Activated CD4-positive, alpha-beta T cell treated with anti-CD3 and anti-CD28 coated beads, Interleukin-2, amount 10 ng/mL, durations not matched to agents 24 days and 14 days (primary cell): ENCODE measurements around the gene FAM117A. TPM values are rescaled to one million over a fixed set of nuclear protein-coding genes. Genes with fewer than 3 reads are reported as not detected.
"Not testable (repeated sequence)": the region's sequence is repeated elsewhere in the genome, so short reads cannot be mapped to it uniquely, and the experiment has no call there.

Experiments
- DNase-seq: peaks from one replicate; pipeline ENCODE4 v3.0.0; 2022
- H3K27ac Mint-ChIP-seq: one replicate; pipeline ENCODE4 v1.8.0; 2022; ENCODE audit warnings: mild to moderate bottlenecking, mixed read lengths
- H3K27me3 Mint-ChIP-seq: one replicate; pipeline ENCODE4 v1.8.0; 2022; ENCODE audit warnings: mixed read lengths
- H3K36me3 Mint-ChIP-seq: one replicate; pipeline ENCODE4 v1.8.0; 2022; ENCODE audit warnings: low read depth, mild to moderate bottlenecking, mixed read lengths
- H3K4me1 Mint-ChIP-seq: one replicate; pipeline ENCODE4 v1.8.0; 2021; ENCODE audit warnings: mixed read lengths
- H3K4me3 Mint-ChIP-seq: one replicate; pipeline ENCODE4 v1.8.0; 2022; ENCODE audit warnings: mild to moderate bottlenecking, moderate library complexity, mixed read lengths
- H3K9me3 Mint-ChIP-seq: one replicate; pipeline ENCODE4 v1.8.0; 2021; ENCODE audit warnings: mixed read lengths
- intact Hi-C: fragments of 100-400 bp; cut with micrococcal nuclease; formaldehyde crosslinking; loops from one replicate; pipeline ENCODE4 v1.15.1; 2023
- total RNA-seq: library from RNA; stranded (reverse); gene quantifications from 2 replicates; pipeline ENCODE4 v1.2.3, GENCODE V29; 2022

FAM117A gene
- total RNA-seq, 1 donor from 2014 or later = 10.9 TPM

- DNase-seq = no peak
- Mint-ChIP-seq H3K4me3 (no peak overlapping the region), H3K4me1 (peaks cover 5% of the 10 kb centered on the region), H3K27me3 (peaks cover 4% of the 10 kb centered on the region), H3K9me3 (no peaks in the 10 kb centered on the region), H3K27ac (no peak overlapping the region), H3K36me3 (no peaks in the 10 kb centered on the region)
- intact Hi-C loops = loop anchor here (2.0 kb wide), 1 partner anchor 210 kb away; no protein-coding TSS in a partner anchor
These were observed 15.3 kb upstream of the FAM117A start for GRCh38 chr17:49779156-49779738.

GRCh38 chr17:49777563-49777962 is 13.6 kb upstream of the FAM117A start:
- Mint-ChIP-seq H3K9me3 (no peaks in the 10 kb centered on the region), H3K4me1 (peaks cover 5% of the 10 kb centered on the region), H3K27ac (no peak overlapping the region), H3K4me3 (no peak overlapping the region), H3K36me3 (no peaks in the 10 kb centered on the region), H3K27me3 (no peaks in the 10 kb centered on the region)
- DNase-seq = no peak
- intact Hi-C loops = no loop called here

- H3K9me3 Mint-ChIP-seq = no peaks in the 10 kb centered on the region
- no peaks in the 10 kb centered on the region for H3K36me3 Mint-ChIP-seq
- no peak for DNase-seq
- no peak overlapping the region for H3K4me3 Mint-ChIP-seq
- H3K4me1 Mint-ChIP-seq = peaks cover 5% of the 10 kb centered on the region
- peaks cover 2% of the 10 kb centered on the region for H3K27me3 Mint-ChIP-seq
- intact Hi-C loops = no loop called here
- H3K27ac Mint-ChIP-seq = no peak overlapping the region
These were observed 12.8 kb upstream of the FAM117A start for GRCh38 chr17:49776551-49777300.

GRCh38 chr17:49775546-49776260 is 11.8 kb upstream of the FAM117A start:
- Mint-ChIP-seq H3K4me1 (peaks cover 3% of the 10 kb centered on the region), H3K27ac (no peak overlapping the region), H3K9me3 (no peaks in the 10 kb centered on the region), H3K27me3 (peaks cover 6% of the 10 kb centered on the region), H3K4me3 (no peak overlapping the region), H3K36me3 (no peaks in the 10 kb centered on the region)
- DNase-seq = no peak
- intact Hi-C loops = no loop called here

- DNase-seq = no peak
- Mint-ChIP-seq H3K27ac (no peak overlapping the region), H3K27me3 (peaks cover 35% of the 10 kb centered on the region), H3K9me3 (peaks cover 4% of the 10 kb centered on the region), H3K4me1 (peaks cover 23% of the 10 kb centered on the region), H3K4me3 (no peak overlapping the region), H3K36me3 (peaks cover 6% of the 10 kb centered on the region)
- intact Hi-C loops = no loop called here
These were observed 3.1 kb upstream of the FAM117A start for GRCh38 chr17:49766918-49767530.

- DNase-seq = no peak
- Mint-ChIP-seq H3K4me1 (peaks cover 44% of the 10 kb centered on the region), H3K4me3 (peak overlapping the region; percentile 96), H3K36me3 (peaks cover 8% of the 10 kb centered on the region), H3K27ac (peak overlapping the region; percentile 91), H3K9me3 (peaks cover 4% of the 10 kb centered on the region), H3K27me3 (peaks cover 29% of the 10 kb centered on the region)
- intact Hi-C loops = loop anchor here (1.0 to 2.0 kb wide), 3 partner anchors 16 to 56 kb away; no protein-coding TSS in a partner anchor
These were observed 739 bp upstream of the FAM117A start for GRCh38 chr17:49764559-49765180.

- no peak for DNase-seq
- peaks cover 26% of the 10 kb centered on the region for H3K27me3 Mint-ChIP-seq
- H3K27ac Mint-ChIP-seq = peak overlapping the region; percentile 92
- intact Hi-C loops = no loop called here
- H3K9me3 Mint-ChIP-seq = peaks cover 4% of the 10 kb centered on the region
- H3K4me1 Mint-ChIP-seq = peaks cover 56% of the 10 kb centered on the region
- H3K4me3 Mint-ChIP-seq = peak overlapping the region; percentile 96
- H3K36me3 Mint-ChIP-seq = peaks cover 14% of the 10 kb centered on the region
These were observed 1.6 kb downstream of the FAM117A start for GRCh38 chr17:49762151-49762941.

- peaks cover 13% of the 10 kb centered on the region for H3K27me3 Mint-ChIP-seq
- peak overlapping the region; percentile 39 for H3K4me3 Mint-ChIP-seq
- peaks cover 19% of the 10 kb centered on the region for H3K36me3 Mint-ChIP-seq
- intact Hi-C loops = no loop called here
- H3K4me1 Mint-ChIP-seq = peaks cover 60% of the 10 kb centered on the region
- peak overlapping the region; percentile 50 for H3K27ac Mint-ChIP-seq
- H3K9me3 Mint-ChIP-seq = peaks cover 4% of the 10 kb centered on the region
- no peak for DNase-seq
These were observed 2.9 kb downstream of the FAM117A start for GRCh38 chr17:49760932-49761558.

- no peak for DNase-seq
- Mint-ChIP-seq H3K36me3 (peaks cover 24% of the 10 kb centered on the region), H3K4me1 (peaks cover 64% of the 10 kb centered on the region), H3K4me3 (no peak overlapping the region), H3K27ac (no peak overlapping the region), H3K27me3 (peaks cover 5% of the 10 kb centered on the region), H3K9me3 (peaks cover 4% of the 10 kb centered on the region)
- intact Hi-C loops = no loop called here
These were observed 3.6 kb downstream of the FAM117A start for GRCh38 chr17:49760296-49760695.

GRCh38 chr17:49759203-49759602 is 4.7 kb downstream of the FAM117A start:
- Mint-ChIP-seq H3K36me3 (peaks cover 26% of the 10 kb centered on the region), H3K4me3 (no peak overlapping the region), H3K9me3 (peaks cover 1% of the 10 kb centered on the region), H3K27me3 (peaks cover 1% of the 10 kb centered on the region), H3K4me1 (peaks cover 60% of the 10 kb centered on the region), H3K27ac (no peak overlapping the region)
- DNase-seq = no peak
- intact Hi-C loops = no loop called here

GRCh38 chr17:49758464-49759010 is 5.4 kb downstream of the FAM117A start:
- H3K27me3 Mint-ChIP-seq, H3K9me3 Mint-ChIP-seq, intact Hi-C loops, H3K27ac Mint-ChIP-seq, H3K4me3 Mint-ChIP-seq, DNase-seq: not testable (repeated sequence)
- peaks cover 23% of the 10 kb centered on the region for H3K36me3 Mint-ChIP-seq
- peaks cover 63% of the 10 kb centered on the region for H3K4me1 Mint-ChIP-seq

- H3K27me3 Mint-ChIP-seq = no peaks in the 10 kb centered on the region
- DNase-seq = no peak
- H3K27ac Mint-ChIP-seq = no peak overlapping the region
- intact Hi-C loops = no loop called here
- H3K36me3 Mint-ChIP-seq = peaks cover 23% of the 10 kb centered on the region
- H3K9me3 Mint-ChIP-seq = no peaks in the 10 kb centered on the region
- peaks cover 60% of the 10 kb centered on the region for H3K4me1 Mint-ChIP-seq
- H3K4me3 Mint-ChIP-seq = no peak overlapping the region
These were observed 6.7 kb downstream of the FAM117A start for GRCh38 chr17:49757151-49757777.
